Hepatocyte (in vitro differentiated cells): ENCODE results near the gene FHDC1.

Experiments
- CTCF ChIP-seq: fragments of 200-600 bp; sonication (generic); IDR thresholded peaks from 2 replicates; pipeline ENCODE4 v1.5.1; 2016; ENCODE audit warnings: antibody characterized with exemption, mild to moderate bottlenecking; ENCODE audit not compliant: poor library complexity
- EZH2 ChIP-seq: fragments of 200-600 bp; sonication (generic); IDR thresholded peaks from 2 replicates; pipeline ENCODE4 v1.6.1; 2016; ENCODE audit warnings: antibody characterized with exemption, mild to moderate bottlenecking, borderline replicate concordance
- EZH2phosphoT487 ChIP-seq: fragments of 200-600 bp; sonication (generic); IDR thresholded peaks from one replicate; pipeline ENCODE4 v1.6.1; 2018; ENCODE audit warnings: antibody characterized with exemption, mild to moderate bottlenecking, low read depth, moderate library complexity; ENCODE audit not compliant: unreplicated experiment, severe bottlenecking

- TF ChIP-seq CTCF (no peak), EZH2 (no peak), EZH2phosphoT487 (no peak)
Measured at GRCh38 chr4:152919826-152920225, 16.3 kb upstream of the FHDC1 start.
